Ovary (tissue), 9 donors: ENCODE data around the gene KCTD16. TPM values are rescaled to one million over a fixed set of nuclear protein-coding genes. Genes with fewer than 3 reads are reported as not detected.

Source experiments
- DNase-seq, 5 donors: peaks; one replicate each; pipeline ENCODE4 v3.0.0-alpha.2; 2019 to 2020
- H3K27ac ChIP-seq, 2 donors: fragments of 200-600 bp; one replicate each; pipeline versions ENCODE4 v1.5.1 to v1.8.0; 2019 to 2022
- H3K27me3 ChIP-seq: fragments of 200-600 bp; one replicate; pipeline ENCODE4 v1.8.0; 2022
- H3K36me3 ChIP-seq: fragments of 200-600 bp; sonication (generic); one replicate; pipeline ENCODE4 v1.5.1; 2019
- H3K4me1 ChIP-seq: one replicate; pipeline ENCODE4 v1.8.1; 2013; ENCODE audit warnings: mild to moderate bottlenecking, moderate library complexity; ENCODE audit not compliant: insufficient read depth
- H3K4me3 ChIP-seq: fragments of 200-600 bp; sonication (generic); one replicate; pipeline ENCODE4 v1.5.1; 2017
- H3K9me3 ChIP-seq, 2 donors: fragments of 200-600 bp in 1 of 2; sonication (generic) in 1 of 2; one replicate each; pipeline versions ENCODE4 v1.5.1 to v1.8.1; 2013 to 2019; ENCODE audit warnings: mild to moderate bottlenecking in 1 of 2, moderate library complexity in 1 of 2
- EP300 ChIP-seq: sonication (generic); formaldehyde crosslinking; IDR thresholded peaks from one replicate; pipeline ENCODE4 v1.6.1; 2017; ENCODE audit warnings: antibody characterized with exemption
- POLR2A ChIP-seq: fragments of 450-650 bp; IDR thresholded peaks from one replicate; pipeline ENCODE4 v1.6.1; 2017; ENCODE audit warnings: antibody characterized with exemption, mild to moderate bottlenecking, moderate library complexity
- WGBS, 3 donors: extraction: QIAGEN DNeasy Blood & Tissue Kit in 1 of 3; methylation state at CpG; one replicate each; pipeline versions ENCODE4 v1.1.5 to v1.1.7; 2013 to 2017; 5-methylcytosine and 5-hydroxymethylcytosine counted together
- intact Hi-C, 4 donors: fragments of 100-400 bp; cut with DNase I; formaldehyde crosslinking; loops; one replicate each; pipeline versions ENCODE4 v1.11.0 to v1.15.1; 2022 to 2023
- polyA plus RNA-seq, 2 donors: library from polyadenylated mRNA; stranded (reverse); fragments of 200-250 nt in 1 of 2; fragments of 350-450 nt in 1 of 2; fragmentation: Illumina TruSeq in 1 of 2; extraction: RNeasy Lipid Tissue Mini Kit (QIAGEN cat#74804) in 1 of 2; gene quantifications; one replicate each; pipeline ENCODE4 v1.2.3, GENCODE V29; 2013 to 2014
- total RNA-seq, 7 donors: library from RNA; depleted of rRNA in 2 of 7; stranded (reverse); fragments of >200 nt in 2 of 7; fragmentation: NEBNext Ultra II Directional in 3 of 7; extraction: Animal tissue kit (Norgen Biotek cat#: 25700) in 3 of 7; gene quantifications; one replicate each; pipeline versions ENCODE4 v1.1.0 to v1.2.4, GENCODE V29; 2016 to 2023
- TF ChIP-seq, protein P1 (sequence below), 3 donors: fragments of 450-650 bp in 2 of 3; fragments of 200-600 bp in 1 of 3; IDR thresholded peaks; one replicate each; pipeline versions ENCODE4 v1.5.1 to v1.8.0; 2016 to 2022; ENCODE audit warnings: antibody characterized with exemption in 3 of 3, mild to moderate bottlenecking in 1 of 3
- donor health status: DM: no; HTN: no; CAD: no; lungs with moderate emphysema.
- donor health status: DM: no; HTN: no; CAD: no.
- donor health status: Bipolar disorder and iron deficiency.
- donor health status: DM: yes; HTN: yes; CAD: no.
- donor health status: DM: no; HTN: no; CAD: no.
- donor health status: DM: yes; HTN: yes; CAD: no.

Gene KCTD16
- total and polyA plus RNA-seq, 9 donors = under 0.01 to 0.46 (median 0.13) TPM; not detected in 1

DNA sequence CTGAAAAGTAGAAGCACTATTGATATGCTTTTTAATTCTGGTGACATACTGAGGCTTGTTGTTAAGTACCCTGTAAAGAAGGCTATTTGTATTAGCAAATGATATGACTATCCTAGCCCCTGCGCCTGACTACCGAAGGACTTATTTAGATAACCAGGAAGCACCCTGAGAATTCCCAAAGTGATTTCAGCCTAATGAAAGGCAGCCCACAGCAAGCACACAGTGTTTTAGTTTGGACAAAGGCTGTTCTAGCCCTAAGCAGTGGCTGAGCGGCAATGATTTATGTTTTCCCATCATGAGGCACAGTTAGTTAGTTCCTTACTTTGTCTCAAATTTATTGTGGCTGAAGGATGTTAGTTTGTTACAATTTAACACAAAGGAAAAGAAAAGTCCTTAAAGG, 235.3 kb downstream of the KCTD16 start:
- intact Hi-C loops = no loop called here
- H3K27me3 ChIP-seq = no peaks in the 10 kb centered on the region
- no peaks in the 10 kb centered on the region for H3K36me3 ChIP-seq
- no peak overlapping the region for H3K4me3 ChIP-seq
- no peak overlapping the region for H3K27ac ChIP-seq
- H3K4me1 ChIP-seq = no peaks in the 10 kb centered on the region
- H3K9me3 ChIP-seq = no peaks in the 10 kb centered on the region
- DNase-seq = no peak
- WGBS, 3 donors = 40 to 45% (median 40%) methylated on average over 3 of the region's 3 CpGs
- TF ChIP-seq, protein P1, sequence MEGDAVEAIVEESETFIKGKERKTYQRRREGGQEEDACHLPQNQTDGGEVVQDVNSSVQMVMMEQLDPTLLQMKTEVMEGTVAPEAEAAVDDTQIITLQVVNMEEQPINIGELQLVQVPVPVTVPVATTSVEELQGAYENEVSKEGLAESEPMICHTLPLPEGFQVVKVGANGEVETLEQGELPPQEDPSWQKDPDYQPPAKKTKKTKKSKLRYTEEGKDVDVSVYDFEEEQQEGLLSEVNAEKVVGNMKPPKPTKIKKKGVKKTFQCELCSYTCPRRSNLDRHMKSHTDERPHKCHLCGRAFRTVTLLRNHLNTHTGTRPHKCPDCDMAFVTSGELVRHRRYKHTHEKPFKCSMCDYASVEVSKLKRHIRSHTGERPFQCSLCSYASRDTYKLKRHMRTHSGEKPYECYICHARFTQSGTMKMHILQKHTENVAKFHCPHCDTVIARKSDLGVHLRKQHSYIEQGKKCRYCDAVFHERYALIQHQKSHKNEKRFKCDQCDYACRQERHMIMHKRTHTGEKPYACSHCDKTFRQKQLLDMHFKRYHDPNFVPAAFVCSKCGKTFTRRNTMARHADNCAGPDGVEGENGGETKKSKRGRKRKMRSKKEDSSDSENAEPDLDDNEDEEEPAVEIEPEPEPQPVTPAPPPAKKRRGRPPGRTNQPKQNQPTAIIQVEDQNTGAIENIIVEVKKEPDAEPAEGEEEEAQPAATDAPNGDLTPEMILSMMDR (IDR thresholded peaks at IDR 0.05) = no peak
- TF ChIP-seq POLR2A (no peak), EP300 (no peak)

GRCh38 chr5:144406442-144406841, 235.8 kb downstream of the KCTD16 start:
- 71 to 78% (median 75%) methylated on average over 7 of the region's 7 CpGs for WGBS, 3 donors
- Histone ChIP-seq H3K27me3 (no peaks in the 10 kb centered on the region), H3K36me3 (no peaks in the 10 kb centered on the region), H3K27ac (no peak overlapping the region), H3K9me3 (no peaks in the 10 kb centered on the region), H3K4me1 (no peaks in the 10 kb centered on the region), H3K4me3 (no peak overlapping the region)
- no peak for DNase-seq
- intact Hi-C loops = no loop called here
- TF ChIP-seq, protein P1 (IDR thresholded peaks at IDR 0.05) = no peak
- TF ChIP-seq POLR2A = no peak
- no peak for TF ChIP-seq EP300

GRCh38 chr5:144414202-144415029, 243.7 kb downstream of the KCTD16 start:
- 75 to 80% (median 75%) methylated on average over 4 of the region's 4 CpGs for WGBS, 3 donors

DNA sequence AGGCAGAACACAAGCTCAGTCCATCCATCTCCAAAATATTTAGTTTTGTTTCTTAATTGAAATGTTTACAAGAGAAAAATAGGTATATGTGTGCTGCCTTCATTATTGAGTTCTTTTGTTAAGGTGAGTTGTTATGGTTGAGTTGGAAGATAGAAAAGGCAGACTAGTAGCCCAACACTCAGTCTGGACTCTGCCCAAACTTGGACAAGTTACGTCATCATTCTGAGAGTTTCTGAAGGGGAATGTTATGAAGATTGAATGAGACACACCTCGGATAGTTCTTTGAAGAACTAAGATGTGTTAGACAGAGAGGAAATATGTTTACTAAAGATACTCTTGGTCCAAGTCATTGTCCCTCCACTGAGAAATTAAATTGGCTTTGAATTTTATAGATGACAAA, 245.5 kb downstream of the KCTD16 start:
- DNase-seq = no peak
- TF ChIP-seq POLR2A (no peak), EP300 (no peak)
- TF ChIP-seq, protein P1 (IDR thresholded peaks at IDR 0.05) = no peak
- no peaks in the 10 kb centered on the region for H3K27me3 ChIP-seq
- H3K36me3 ChIP-seq = no peaks in the 10 kb centered on the region
- H3K27ac ChIP-seq = no peak overlapping the region
- H3K4me1 ChIP-seq = no peaks in the 10 kb centered on the region
- H3K4me3 ChIP-seq = no peak overlapping the region
- no peaks in the 10 kb centered on the region for H3K9me3 ChIP-seq
- intact Hi-C loops = no loop called here
- WGBS, 3 donors = 69 to 75% (median 74%) methylated on average over 2 of the region's 2 CpGs

More at GRCh38 chr5:144414202-144415029, 243.7 kb downstream of the KCTD16 start:
- Histone ChIP-seq H3K9me3 (no peaks in the 10 kb centered on the region), H3K27ac (no peak overlapping the region), H3K4me1 (no peaks in the 10 kb centered on the region), H3K36me3 (no peaks in the 10 kb centered on the region), H3K27me3 (no peaks in the 10 kb centered on the region), H3K4me3 (no peak overlapping the region)
- intact Hi-C loops = no loop called here
- TF ChIP-seq EP300 (no peak), POLR2A (no peak)
- TF ChIP-seq, protein P1 (IDR thresholded peaks at IDR 0.05) = no peak
- DNase-seq = no peak
